NCI-H1048 (cell line): Measurements from ENCODE around the gene GFRA1.
"Not testable (repeated sequence)": the region's sequence is repeated elsewhere in the genome, so short reads cannot be mapped to it uniquely, and the experiment has no call there.

Source experiments
- DNase-seq: peaks from one replicate; lab custom pipeline; 2025; lab: John Stamatoyannopoulos, UW

Gene GFRA1

DNA sequence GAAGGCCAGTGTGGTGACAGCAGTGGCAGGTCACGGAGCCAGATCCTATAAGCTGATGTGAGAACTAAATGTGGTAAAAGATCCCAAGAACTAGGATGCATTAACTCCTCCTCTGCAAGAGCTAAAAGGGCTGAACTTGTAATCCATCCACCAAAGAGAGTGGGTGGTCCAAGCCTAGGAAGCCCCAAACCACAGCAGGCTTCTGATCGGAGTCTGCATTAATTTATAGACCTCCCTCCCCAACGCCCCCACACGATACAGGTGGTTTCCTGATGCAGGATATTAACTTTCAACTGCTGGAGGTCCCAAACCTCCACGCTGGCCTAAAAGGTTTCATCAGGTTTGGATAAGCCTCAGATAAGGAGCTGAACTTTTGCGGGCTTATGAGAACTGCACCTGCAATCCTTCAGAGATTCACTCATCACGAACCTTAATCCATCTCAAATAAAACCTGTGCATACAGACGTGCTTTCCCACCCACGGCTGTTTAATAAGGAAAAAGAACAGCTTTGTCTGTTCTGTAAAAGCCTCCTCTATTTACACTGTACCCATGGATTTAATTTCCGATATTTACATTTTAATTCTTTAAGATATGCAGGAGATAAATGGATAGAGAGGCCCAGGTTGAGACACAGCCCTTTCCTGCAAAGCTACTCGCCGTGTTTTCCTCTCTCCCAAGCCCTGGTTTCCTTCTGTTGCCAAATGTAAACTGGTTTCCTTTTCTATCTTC lies 74.9 kb downstream of the GFRA1 start:
- DNase-seq: no peak

DNA sequence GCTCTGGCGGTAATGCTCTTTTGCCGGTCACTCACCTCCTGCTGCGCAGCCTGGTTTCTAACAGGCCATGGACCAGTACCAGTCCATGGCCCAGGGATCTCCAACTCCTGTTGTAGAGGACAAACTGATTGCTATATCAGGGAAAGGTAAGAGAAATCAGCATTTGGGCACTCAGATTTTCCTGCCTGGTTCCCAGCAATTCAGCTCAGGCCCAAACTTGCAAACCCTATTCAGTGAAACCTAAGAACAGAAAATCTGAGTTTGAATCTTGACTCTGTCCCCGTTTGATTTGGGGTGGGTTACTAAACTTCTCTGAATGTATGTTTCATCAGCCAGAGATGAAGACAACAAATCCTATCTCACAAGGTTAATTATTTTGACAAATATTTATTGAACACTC lies 77.4 kb downstream of the GFRA1 start:
- no peak for DNase-seq

DNA sequence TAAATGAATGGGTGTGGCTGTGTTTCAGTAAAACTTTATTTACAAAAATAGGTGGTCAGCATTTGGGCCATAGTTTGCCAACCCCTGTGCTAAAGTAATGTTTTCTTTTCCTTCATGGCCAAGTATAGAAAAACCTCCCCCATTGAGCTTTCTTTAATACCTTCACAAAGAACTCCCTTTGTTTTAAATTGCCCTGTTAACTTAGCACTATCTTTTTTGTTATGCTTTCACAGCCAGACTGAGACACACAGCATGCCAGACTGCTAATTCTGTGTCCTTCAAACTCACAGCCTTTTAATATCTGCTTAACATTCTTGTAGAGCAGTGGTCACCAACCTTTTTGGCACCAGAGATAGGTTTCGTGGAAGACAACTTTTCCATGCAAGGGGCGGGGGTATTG lies 78.0 kb downstream of the GFRA1 start:
- DNase-seq: no peak

DNA sequence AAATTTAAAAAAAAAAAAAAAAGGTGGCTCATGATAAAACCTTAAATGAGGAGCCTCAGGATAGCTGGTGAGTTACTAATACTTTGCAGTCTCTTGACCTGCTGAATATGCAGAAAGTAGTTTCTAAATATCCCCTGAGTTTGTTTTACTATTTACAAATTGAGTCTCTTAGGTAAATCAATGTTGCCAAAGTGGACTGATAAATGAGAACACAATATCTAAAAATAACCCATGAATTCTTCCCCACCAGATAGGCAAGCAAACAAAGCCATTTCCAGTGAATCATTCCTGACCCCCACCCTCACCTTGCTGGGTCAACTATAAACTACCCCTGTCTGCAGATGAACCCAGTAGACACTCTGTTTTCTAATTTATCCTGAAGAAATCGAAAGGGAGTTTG lies 78.9 kb downstream of the GFRA1 start:
- no peak for DNase-seq

DNA sequence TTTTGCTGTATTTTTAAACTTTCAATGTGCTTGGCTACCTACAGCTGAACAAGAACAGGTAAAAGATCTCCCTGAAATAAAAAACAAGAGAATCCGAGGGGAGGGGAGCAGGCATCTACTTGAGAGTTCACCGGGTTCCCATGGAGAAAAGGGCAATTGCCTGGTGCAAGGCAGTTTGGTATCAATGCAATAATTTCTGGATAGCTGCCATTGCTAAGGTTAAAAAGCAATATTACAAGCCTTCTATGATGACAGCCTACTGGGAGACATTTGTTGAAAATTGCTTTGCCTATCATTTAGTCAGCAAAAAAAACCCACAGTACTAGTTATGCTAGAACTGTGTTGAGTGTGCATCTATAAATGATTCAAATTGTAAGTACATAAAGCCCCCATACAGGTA lies 82.1 kb downstream of the GFRA1 start:
- no peak for DNase-seq

DNA sequence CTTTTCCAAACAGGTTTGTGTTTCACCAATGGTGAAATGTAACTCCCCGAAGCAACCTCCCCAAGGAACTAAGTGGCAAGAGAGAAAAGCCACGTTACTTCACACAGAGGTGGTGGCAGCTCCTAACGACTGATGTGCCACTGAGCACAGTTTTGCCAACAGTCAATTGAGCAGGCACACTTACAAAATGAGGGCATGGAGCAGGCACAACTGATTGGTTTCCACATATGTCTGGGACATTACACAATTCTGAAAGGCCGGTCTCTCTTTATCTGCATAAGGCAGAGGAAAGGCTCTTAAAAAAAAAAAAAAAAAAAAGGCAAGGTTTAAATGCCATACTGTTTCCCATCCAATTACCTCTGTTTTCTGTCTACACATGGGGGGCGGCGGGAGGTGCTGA lies 86.7 kb downstream of the GFRA1 start:
- no peak for DNase-seq

DNA sequence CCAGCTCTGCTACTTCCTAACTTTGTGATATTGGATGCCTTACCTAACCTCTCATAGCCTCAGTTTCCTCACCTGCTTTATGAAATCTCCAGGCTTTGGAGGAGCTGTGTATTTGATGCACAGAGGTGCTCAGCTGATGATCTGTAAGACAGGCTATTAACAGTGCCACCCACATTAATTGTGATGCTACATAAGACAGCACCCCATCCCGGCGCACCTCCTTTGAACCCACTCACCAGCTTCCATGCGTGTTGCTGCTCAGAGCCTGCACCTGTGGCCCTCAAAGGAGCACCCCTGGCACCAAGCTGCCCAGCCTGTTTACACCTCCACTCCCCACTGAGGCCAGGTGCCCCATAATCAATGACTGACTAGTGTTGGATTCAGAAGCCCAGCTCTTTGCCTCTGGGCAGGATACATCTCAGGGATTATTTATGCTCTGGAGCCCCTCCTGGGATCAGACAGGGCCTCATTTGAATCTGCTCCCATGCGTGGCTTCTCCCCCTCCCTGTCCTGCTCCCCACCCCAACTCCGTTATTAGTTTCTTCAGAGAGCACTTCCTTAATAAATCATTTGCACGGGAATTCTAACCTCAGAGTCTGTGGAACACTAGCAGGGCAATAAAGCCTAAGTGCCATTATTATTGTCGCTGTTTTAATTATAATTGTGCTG lies 87.7 kb downstream of the GFRA1 start:
- no peak for DNase-seq

DNA sequence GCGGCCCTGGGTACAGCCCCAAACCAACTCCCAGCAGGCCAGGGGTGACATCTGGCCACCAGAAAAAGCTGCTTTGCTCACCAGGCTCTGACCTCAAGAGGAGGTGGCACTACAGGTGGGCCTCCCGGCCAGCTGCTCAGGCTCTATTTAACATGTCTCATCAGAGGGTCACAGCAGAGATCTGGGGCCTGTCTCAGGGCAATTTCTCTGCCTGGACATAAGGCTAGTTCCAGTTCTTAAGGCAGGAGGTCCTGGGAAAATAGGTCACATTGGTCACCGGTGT lies 88.6 kb downstream of the GFRA1 start:
- DNase-seq: no peak

DNA sequence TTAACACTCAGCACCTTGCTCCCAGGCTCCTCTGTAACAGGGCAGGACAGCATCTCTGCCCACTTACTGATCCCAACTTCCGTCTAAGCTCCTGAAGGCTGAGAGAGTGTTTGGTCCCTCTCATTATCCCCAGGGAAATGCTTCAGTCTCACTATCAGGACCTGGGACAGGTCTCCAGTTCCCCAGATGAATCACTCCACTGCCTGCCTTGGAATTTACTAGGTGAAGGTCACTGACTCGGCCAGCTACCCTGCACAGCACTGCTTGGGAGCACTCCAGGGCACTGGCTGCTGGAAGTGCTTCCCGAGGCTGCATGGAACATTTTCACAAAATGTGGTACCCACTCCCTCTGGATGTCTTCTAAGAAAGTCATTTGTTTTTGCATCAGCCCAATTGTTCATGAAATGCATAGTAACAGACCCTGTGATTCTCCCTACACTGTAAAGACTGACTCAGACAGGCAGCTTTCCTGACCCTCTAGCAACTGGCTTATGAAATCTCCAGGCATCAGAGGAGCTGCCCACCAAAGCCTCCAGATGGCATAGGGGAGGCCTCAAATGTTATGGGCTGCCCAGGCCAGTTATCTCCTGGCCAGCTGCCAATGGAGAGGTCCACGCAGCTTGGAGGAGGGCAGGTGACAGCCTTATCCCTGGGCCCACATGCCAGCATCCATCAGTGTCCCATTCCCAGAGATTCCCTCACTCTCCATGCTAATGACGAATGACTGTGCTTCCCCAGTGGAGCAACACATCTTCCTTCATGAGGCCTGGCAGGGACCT lies 89.1 kb downstream of the GFRA1 start:
- no peak for DNase-seq

DNA sequence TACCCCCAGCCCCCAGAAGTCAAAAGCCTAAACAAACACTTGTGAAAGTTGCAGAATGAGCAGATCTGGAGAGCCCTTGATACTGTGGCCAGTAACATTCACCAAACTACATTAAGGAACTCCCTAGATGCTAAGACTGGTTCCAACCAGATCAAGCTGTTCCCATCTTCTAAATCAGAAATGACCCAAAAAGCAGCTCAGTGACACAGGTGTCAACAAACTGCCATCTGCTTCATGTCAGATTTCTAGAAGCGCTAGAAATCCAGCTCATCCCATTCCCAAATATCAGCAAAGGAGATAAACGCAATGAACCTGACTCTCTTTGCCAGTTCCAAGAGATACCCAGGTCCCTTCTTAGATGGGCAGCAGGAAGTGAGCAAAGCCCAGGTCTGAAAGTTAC lies 90.6 kb downstream of the GFRA1 start:
- no peak for DNase-seq

DNA sequence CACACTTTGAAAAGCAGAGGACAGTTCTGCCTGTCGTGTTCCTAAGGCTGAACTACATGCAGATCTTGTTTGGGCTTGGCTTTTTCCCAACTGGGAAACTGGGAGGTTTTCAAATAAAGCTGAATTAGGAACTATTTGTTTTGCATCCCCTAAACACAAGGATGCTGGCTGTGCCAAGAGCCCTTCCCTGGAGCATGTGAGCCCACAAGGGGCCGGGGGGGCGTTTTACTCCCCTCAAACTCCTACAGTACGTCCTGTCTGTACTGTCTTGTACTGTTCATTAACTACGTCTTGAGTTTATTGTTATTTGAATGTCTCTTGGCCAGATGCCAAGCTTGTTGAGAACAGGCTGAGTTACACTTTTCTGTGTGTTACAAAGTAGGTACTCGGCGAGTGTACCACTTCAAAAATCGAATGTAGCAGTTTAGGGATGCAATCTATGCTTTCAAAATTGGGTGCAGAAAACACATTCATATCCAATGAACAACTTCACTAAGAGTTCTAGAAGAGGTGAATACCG lies 94.9 kb downstream of the GFRA1 start:
- DNase-seq: no peak

DNA sequence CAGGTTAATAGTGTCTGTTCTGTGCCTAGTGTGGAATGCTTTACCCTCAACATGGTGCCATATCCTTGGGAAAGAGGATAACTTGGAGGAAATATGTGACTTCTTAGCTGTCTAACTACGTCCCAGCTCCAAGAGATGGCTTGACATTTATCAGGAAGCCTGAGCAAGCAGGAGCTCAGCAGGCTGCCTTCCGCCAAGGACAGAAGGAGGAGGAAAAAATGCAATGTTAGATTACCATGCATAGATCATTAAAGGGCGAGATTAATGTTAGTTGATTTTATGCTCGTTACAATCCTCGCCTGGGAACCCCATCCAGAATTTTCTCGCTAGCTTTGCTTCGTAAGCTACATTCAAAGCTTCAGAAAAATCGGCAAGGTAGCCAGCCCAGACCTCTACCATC lies 97.8 kb downstream of the GFRA1 start:
- DNase-seq: no peak

DNA sequence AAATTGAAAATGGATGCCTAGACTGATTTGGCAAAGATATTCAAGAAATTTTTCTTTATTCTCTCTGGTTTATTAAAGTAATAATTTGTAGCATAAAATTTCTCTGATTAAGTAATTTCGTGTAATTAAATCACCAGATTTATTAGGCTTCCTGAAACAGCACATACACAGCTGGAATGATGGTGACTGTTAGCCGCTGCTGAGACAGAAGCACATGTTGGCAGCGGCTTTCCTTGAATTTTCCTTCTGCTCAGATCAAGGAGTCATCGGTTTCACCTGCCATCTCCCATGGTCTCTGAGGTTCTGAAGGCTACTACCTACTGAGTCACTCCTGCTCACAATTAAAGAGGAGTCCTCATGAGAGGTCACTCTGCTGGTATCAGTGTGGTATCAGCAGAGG lies 101.5 kb downstream of the GFRA1 start:
- no peak for DNase-seq

DNA sequence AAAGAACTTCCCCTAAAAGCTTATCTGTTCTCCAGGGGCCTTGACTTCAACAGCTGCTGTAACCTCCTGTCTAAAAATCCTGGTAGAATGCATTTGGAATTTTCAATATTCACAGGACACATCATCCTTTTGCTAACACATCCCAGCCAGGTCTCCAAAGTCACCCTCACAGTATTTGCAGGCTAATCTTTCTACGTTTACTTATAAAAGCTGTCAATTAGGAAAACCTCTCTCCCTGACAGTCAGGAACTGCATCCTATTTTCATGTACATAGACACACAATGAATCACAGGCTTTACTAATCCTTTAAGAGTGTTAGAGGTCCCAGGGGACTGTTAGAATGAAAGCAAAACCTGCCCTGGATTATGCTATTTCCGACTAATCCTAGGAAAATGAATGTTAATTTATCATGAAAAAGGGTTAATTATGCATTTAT lies 102.2 kb downstream of the GFRA1 start:
- no peak for DNase-seq

DNA sequence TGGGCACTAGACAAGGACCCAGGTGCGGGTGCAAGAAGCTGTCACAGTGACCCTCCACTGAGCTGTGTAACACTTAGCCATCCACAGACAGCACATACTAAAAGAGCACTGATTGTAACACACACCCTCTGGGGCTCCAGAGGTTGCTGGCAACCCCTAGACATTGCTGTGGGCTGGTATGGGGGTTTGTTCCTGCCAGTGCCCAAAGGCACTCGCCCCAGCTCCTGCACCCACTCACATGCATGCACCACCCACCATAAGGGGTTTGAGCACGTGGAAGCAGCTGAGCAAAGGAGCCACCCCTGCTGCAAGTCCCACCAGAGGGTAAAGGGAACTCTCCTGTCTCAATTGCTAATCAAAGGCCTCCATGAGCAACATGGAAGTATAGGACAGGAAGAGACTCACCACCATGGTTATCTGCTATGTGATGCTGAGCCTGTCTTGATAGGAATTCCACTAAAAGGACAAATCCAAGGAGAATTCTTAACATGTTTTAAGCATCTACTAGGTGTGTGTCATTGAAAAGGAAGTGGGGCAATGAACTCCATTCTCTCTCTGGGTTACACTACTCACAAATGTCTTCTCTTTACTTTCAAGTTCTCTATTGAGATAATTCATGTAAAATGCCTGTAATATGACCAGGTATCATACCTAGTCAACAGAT lies 103.1 kb downstream of the GFRA1 start:
- no peak for DNase-seq

DNA sequence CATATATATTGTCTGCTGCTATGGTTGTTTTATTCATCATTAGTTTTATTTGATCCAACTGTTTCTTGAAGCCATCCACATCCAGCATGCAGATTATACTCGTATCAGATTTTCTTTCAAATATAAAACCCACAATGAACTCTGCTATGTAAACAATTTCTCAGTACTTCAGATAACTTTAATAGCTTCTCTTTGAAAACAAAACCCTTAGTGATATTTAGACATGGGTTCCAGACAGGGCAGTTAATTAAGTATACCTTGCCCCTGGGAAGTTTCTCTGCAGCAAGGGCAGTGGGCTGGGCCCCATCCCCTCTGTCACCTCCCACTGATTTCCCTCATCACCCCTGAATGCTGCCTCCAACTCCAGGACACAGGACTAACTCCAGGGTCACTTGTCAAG lies 104.3 kb downstream of the GFRA1 start:
- DNase-seq: no peak

DNA sequence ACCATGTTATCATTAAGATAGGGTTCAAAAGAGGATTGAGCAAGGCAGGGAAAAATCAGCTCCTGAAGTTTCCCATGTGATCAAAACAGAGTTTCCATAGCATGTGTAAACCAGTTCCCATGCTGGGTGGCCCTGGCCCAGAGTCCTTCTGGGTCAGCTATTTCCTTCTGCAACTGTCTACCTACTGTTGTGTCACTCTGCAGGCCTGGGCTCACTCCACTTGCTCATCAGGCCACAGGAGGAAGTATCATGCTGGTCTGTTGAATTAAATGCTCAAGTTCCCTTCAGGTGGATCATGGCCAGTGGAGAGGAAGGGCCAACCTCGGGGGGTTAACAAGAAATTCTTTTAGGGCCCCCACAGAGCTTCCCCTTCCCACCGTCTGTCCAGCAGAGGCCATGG lies 104.7 kb downstream of the GFRA1 start:
- no peak for DNase-seq

DNA sequence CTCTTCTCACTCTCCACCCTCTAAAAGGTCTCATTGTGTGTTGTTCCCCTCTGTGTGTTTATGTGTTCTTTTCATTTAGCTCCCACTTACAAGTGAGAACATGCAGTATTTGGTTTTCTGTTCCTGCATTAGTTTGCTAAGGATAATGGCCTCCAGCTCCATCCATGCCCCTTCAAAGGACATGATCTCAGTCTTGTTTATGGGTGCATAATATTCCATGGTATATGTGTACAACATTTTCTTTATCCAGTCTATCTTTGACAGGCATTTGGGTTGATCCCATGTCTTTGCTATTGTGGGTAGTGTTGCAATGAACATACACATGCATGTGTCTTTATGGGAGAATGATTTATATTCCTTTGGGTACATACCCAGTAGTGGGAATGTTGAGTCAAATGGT lies 107.1 kb downstream of the GFRA1 start:
- not testable (repeated sequence) for DNase-seq

DNA sequence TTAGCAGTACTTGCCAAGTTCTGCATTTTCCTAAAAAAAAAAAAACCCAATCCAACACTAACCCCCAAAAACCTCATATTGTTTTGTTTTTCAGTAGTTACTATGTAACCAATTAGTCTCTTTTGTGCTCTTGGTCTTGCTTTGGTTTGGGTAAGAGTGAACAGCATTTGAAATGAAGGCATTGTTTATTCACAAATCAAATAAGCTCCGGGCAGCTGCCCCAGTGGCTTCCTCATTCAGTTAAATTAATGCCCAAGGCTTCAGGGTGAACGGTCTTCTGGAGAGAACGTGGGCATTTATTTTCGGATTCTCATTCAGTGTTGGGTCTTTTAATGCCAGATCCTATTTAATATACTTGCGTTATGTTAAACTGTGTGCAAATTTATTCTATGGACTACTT lies 108.7 kb downstream of the GFRA1 start:
- DNase-seq: no peak

DNA sequence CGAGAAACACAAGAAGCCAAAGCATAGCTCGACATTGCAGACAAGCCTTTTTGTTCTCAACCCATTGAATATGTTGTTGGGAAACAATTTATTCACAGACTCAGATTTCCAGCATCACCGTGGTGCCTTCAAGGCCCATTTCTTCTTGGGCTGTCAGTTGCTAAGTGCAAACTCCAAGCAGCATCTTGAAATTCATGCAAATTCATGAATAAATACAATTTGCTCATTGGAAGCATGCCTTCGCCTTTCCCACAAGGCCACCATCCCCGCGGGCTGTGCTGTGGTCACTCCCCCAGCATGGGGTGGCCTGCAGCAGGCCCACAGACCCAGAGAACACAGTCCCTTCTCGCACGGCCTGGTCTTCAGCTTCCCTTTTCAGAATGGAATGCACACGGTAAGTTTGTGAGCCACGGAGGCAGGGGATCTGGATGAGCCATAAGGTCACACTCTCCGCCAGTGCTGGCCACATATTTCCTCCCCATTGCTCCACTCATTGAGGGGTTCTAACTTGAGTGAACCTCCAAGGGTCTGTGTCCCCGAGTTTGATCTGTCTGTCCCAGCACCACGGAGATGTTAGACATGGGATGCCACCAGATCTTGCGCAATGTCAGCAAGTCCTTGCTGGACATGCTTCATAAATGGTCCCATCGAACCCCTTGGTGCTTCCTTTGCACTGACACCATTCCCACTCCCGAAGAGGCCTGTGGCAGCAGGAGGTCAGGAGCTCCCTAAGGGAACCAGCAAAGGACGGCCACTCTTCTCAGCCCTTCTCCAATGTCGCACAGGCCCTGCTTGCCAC lies 109.5 kb downstream of the GFRA1 start:
- no peak for DNase-seq

DNA sequence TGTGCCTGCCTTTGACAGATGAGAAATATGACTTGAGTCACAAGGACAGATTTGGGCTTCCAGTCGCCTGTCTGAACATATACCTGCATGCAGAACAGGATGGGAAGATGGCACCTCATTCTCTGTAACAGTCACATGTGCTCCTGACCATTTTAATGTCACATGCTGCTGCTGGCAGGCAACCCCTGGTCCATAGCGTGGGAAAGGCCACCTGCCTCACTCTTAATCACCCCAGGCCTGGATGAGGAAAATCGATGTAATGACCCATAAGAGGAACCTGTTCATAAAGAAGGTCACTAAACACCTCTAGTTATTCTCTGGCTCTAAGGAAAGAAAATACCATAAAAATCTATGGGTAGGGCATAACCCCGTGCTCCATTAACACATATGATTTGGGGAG lies 110.2 kb downstream of the GFRA1 start:
- no peak for DNase-seq

DNA sequence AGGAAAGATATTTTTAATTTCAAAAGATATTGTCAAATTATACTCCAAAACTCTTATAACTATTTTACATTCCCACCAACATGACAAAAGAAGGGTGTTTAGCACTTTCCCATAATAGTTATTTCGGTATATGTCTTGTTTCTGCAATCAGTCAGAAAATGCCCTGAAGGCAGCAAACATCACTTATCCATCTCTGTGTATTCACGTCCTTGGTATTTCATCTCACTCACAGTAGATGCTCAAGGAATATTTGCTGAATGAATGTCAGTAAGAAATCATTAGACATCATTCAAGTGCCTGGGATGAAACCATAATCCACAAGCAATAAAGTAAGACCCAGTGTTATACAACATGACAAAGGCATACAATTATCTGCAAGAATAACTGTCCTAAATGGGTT lies 112.7 kb downstream of the GFRA1 start:
- no peak for DNase-seq
